ENCODE measurements around the gene SLCO2A1.

Gene SLCO2A1

DNA sequence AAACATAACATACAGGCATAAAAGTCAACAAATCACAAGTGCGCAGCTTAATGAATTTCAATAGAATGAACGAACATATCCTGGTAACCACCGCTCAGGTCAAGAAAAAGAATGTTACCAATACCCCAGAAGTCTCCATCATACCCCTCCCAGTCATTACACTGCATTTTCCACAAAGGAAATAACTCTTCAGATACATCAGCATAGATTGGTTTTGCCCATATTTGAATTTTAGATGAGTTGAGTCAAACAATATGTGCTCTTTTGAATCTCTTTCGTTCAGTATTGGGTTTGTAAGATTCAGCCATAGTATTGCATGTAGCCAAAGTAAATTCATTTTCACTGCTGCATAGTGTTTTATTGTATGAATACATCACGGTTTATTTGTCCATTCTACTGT lies 127.9 kb downstream of the SLCO2A1 start:
- Histone ChIP-seq H3K4me1 (ENCODE audit: low read depth, poor library complexity, severe bottlenecking) (no peaks in the 10 kb centered on the region), H3K27me3 (ENCODE audit: insufficient read depth, low read depth) (no peaks in the 10 kb centered on the region), H3K9ac (no peak overlapping the region), H3K27ac (no peak overlapping the region), H3K79me2 (ENCODE audit: insufficient read depth, low read depth) (no peaks in the 10 kb centered on the region), H3K36me3 (ENCODE audit: insufficient read depth) (no peaks in the 10 kb centered on the region), H4K20me1 (ENCODE audit: insufficient read depth) (no peaks in the 10 kb centered on the region), H3K4me3 (IDR thresholded peaks at IDR 0.05; ENCODE audit: insufficient read depth, low read depth, low read length) (no peak overlapping the region), H2AFZ (ENCODE audit: low read depth) (no peak overlapping the region), H3K4me2 (no peak overlapping the region)
- TF ChIP-seq, protein P1, sequence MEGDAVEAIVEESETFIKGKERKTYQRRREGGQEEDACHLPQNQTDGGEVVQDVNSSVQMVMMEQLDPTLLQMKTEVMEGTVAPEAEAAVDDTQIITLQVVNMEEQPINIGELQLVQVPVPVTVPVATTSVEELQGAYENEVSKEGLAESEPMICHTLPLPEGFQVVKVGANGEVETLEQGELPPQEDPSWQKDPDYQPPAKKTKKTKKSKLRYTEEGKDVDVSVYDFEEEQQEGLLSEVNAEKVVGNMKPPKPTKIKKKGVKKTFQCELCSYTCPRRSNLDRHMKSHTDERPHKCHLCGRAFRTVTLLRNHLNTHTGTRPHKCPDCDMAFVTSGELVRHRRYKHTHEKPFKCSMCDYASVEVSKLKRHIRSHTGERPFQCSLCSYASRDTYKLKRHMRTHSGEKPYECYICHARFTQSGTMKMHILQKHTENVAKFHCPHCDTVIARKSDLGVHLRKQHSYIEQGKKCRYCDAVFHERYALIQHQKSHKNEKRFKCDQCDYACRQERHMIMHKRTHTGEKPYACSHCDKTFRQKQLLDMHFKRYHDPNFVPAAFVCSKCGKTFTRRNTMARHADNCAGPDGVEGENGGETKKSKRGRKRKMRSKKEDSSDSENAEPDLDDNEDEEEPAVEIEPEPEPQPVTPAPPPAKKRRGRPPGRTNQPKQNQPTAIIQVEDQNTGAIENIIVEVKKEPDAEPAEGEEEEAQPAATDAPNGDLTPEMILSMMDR (conservative IDR thresholded peaks at IDR 0.05; ENCODE audit: low read depth, low read length), result no peak

GRCh38 chr3:133901083-133901482 lies 128.6 kb downstream of the SLCO2A1 start:
- H2AFZ ChIP-seq (ENCODE audit: low read depth), result no peak overlapping the region
- H3K9ac ChIP-seq, result no peak overlapping the region
- H3K4me2 ChIP-seq, result no peak overlapping the region
- TF ChIP-seq, protein P1 (conservative IDR thresholded peaks at IDR 0.05; ENCODE audit: low read depth, low read length), result no peak
- H3K79me2 ChIP-seq (ENCODE audit: insufficient read depth, low read depth), result no peaks in the 10 kb centered on the region
- H3K4me1 ChIP-seq (ENCODE audit: low read depth, poor library complexity, severe bottlenecking), result no peaks in the 10 kb centered on the region
- no peak overlapping the region for H3K4me3 ChIP-seq (IDR thresholded peaks at IDR 0.05; ENCODE audit: insufficient read depth, low read depth, low read length)
- H3K27me3 ChIP-seq (ENCODE audit: insufficient read depth, low read depth), result no peaks in the 10 kb centered on the region
- H3K36me3 ChIP-seq (ENCODE audit: insufficient read depth), result no peaks in the 10 kb centered on the region
- no peaks in the 10 kb centered on the region for H4K20me1 ChIP-seq (ENCODE audit: insufficient read depth)
- H3K27ac ChIP-seq, result no peak overlapping the region

DNA sequence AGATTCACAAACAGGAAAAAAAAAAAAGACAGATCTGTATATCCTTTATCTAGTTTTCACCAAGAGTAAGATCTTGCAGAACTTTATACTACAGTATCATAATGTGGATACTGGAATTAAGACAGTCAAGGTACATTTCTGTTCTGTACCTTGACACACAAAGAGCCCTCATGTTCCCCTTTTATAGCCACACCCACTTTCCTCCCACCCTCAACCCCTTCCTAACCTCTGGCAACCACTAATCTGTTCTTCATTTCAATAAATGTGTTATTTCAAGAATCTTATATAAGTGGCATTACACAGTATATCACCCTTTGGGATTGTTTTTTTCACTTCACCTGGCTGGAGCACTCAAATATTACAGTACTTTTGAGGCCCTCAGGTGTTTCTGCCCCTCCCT lies 130.4 kb downstream of the SLCO2A1 start:
- Histone ChIP-seq H4K20me1 (ENCODE audit: insufficient read depth) (no peaks in the 10 kb centered on the region), H2AFZ (ENCODE audit: low read depth) (no peak overlapping the region), H3K4me2 (no peak overlapping the region), H3K27ac (no peak overlapping the region), H3K9ac (no peak overlapping the region), H3K36me3 (ENCODE audit: insufficient read depth) (no peaks in the 10 kb centered on the region), H3K27me3 (ENCODE audit: insufficient read depth, low read depth) (no peaks in the 10 kb centered on the region), H3K4me1 (ENCODE audit: low read depth, poor library complexity, severe bottlenecking) (no peaks in the 10 kb centered on the region), H3K4me3 (IDR thresholded peaks at IDR 0.05; ENCODE audit: insufficient read depth, low read depth, low read length) (no peak overlapping the region), H3K79me2 (ENCODE audit: insufficient read depth, low read depth) (no peaks in the 10 kb centered on the region)
- TF ChIP-seq, protein P1 (conservative IDR thresholded peaks at IDR 0.05; ENCODE audit: low read depth, low read length), result no peak

- no peaks in the 10 kb centered on the region for H3K4me1 ChIP-seq (ENCODE audit: low read depth, poor library complexity, severe bottlenecking)
- no peaks in the 10 kb centered on the region for H3K27me3 ChIP-seq (ENCODE audit: insufficient read depth, low read depth)
- H3K9ac ChIP-seq, result no peak overlapping the region
- H2AFZ ChIP-seq (ENCODE audit: low read depth), result no peak overlapping the region
- H3K4me3 ChIP-seq (IDR thresholded peaks at IDR 0.05; ENCODE audit: insufficient read depth, low read depth, low read length), result no peak overlapping the region
- no peak overlapping the region for H3K27ac ChIP-seq
- H3K4me2 ChIP-seq, result no peak overlapping the region
- no peaks in the 10 kb centered on the region for H3K36me3 ChIP-seq (ENCODE audit: insufficient read depth)
- H4K20me1 ChIP-seq (ENCODE audit: insufficient read depth), result no peaks in the 10 kb centered on the region
- H3K79me2 ChIP-seq (ENCODE audit: insufficient read depth, low read depth), result no peaks in the 10 kb centered on the region
- TF ChIP-seq, protein P1 (conservative IDR thresholded peaks at IDR 0.05; ENCODE audit: low read depth, low read length), result no peak
Measured at GRCh38 chr3:133897547-133897946, 132.2 kb downstream of the SLCO2A1 start.

Data from KMS-11 (cell line).